LNCAP (cell line): Measurements from ENCODE around the gene SLC22A31.

Experiments used
- TF ChIP-seq, protein P1 (sequence below): fragments of 450-650 bp; IDR thresholded peaks from 2 replicates; pipeline ENCODE4 v1.5.1; 2017; ENCODE audit warnings: mild to moderate bottlenecking

SLC22A31 gene

DNA sequence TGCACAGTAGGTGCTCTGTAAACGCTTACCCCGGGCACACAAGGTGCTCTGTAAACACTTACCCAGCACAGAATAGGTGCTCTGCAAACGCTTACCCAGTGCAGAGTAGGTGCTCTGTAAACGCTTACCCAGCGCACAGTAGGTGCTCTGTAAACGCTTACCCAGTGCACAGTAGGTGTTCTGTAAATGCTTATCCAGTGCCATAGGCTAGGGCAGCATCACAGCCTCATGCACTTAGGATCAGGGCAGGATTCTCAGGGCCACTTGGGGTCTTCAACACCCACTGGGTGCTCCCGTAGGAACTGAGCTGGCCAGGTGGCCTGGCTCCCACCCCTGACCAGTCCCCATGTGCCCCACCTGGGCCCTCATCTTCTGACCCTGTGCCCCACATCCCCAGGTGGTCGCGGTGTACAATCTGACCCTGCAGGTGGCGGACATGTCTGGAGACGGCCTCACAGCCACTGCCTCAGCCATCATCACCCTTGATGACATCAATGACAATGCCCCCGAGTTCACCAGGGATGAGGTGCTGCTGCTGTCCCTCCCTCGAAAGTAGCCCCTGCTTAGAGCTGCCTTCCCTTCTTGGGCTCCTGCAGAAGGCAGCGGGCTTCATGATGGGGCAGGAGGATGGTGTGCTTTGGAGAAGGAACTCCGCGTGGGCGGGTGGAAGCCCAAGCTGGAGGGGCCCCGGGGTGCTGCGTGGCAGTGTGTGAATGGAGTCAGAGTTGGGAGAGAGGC is 13.1 kb downstream of the SLC22A31 start:
- TF ChIP-seq, protein P1, sequence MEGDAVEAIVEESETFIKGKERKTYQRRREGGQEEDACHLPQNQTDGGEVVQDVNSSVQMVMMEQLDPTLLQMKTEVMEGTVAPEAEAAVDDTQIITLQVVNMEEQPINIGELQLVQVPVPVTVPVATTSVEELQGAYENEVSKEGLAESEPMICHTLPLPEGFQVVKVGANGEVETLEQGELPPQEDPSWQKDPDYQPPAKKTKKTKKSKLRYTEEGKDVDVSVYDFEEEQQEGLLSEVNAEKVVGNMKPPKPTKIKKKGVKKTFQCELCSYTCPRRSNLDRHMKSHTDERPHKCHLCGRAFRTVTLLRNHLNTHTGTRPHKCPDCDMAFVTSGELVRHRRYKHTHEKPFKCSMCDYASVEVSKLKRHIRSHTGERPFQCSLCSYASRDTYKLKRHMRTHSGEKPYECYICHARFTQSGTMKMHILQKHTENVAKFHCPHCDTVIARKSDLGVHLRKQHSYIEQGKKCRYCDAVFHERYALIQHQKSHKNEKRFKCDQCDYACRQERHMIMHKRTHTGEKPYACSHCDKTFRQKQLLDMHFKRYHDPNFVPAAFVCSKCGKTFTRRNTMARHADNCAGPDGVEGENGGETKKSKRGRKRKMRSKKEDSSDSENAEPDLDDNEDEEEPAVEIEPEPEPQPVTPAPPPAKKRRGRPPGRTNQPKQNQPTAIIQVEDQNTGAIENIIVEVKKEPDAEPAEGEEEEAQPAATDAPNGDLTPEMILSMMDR, result no peak

DNA sequence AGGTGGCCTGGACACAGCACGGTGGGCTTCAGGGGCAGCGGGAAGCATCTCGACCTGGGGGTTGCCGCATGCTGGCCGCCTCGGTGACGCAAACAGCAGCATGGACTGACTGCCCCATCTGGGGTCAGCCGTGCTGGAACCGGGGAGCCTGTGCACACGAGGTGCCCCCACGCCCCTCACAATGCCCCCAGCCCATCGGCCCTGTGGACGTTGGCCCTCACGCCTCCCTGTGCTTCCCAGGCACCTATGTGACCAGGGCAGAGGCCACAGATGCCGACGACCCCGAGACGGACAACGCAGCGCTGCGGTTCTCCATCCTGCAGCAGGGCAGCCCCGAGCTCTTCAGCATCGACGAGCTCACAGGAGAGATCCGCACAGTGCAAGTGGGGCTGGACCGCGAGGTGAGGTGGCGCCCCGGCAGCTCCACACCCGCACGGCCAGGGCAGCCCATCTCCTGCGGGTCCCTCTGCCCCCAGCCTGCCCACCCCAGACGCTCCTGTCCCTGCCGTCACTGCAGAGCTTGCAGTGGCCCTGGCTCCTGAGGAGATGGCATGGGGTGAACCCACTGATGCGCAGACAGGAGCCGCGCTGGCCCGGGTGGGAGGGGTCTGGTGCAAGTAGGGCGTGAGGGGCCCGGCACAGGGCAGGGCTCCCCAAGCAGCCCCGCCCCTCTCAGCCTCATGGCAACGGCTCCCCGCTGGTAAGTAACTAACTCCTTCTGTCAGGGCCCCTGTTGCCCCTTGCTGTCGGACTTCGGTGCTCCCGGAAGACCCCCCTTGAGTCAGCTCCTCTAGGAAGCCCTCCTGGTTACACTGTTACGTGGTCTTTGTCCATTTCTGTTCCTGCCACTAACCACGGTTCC is 15.2 kb downstream of the SLC22A31 start:
- TF ChIP-seq, protein P1, result no peak

DNA sequence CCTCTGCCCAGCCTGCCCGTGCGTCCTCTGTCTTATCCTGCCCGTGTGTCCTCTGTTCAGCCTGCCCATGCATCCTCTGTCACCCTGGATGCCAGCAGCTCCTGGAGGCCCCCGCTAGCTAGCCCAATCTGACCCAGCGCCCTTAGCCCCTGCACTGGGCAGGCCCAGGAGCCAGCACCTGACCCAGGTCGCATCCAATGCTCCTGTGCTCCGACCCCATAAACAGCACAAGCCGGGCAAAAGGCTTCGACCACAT is 15.7 kb downstream of the SLC22A31 start:
- TF ChIP-seq, protein P1, result no peak

DNA sequence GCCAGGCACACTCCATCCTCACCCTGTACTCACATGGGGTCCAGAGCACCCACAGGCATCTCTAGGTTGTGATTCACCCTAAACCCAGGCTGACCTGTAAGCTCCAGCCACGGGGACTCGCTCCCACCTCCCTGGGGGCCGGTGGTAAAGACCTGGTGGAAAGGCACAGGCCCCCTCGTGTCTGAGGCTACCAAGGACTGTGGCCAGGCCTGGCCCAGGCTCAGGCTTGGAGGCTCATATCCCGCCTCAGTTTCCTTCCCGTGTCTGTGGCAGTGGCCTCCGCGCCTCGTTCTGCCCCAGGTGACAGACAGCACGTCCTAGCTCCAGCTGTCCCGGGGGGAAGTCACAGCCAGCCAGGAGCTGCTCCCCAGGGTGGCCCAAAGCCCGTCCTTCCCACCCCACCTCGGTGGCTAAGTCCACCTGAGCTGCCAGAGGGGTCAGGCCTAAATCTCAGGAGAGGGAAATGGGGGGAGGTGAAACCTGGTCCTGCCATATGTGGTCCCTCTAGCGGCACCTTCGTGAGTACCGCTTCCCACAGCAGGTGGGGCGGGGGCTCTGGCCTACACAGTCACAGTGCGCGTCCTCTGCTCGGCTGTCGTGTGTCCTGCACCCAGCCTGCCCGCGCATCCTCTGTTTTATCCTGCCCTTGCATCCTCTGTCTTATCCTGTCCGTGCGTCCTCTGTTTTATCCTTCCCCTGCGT is 16.2 kb downstream of the SLC22A31 start:
- TF ChIP-seq, protein P1, result no peak

DNA sequence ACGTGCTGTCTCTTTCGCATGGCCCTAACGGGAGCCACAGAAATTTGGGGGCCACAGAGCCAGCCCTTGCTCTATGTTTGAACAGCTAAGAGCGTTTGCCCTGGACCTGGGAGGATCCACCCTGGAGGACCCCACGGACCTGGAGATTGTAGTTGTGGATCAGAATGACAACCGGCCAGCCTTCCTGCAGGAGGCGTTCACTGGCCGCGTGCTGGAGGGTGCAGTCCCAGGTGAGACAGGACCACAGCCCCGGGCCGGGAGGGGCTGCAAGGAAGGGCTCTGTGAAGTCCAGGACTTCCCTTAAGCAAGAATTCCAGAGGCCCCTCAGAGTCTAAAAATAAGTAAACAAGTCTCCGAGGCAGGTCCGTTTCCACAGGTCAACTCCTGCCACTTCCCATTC is 16.9 kb downstream of the SLC22A31 start:
- TF ChIP-seq, protein P1, result no peak

DNA sequence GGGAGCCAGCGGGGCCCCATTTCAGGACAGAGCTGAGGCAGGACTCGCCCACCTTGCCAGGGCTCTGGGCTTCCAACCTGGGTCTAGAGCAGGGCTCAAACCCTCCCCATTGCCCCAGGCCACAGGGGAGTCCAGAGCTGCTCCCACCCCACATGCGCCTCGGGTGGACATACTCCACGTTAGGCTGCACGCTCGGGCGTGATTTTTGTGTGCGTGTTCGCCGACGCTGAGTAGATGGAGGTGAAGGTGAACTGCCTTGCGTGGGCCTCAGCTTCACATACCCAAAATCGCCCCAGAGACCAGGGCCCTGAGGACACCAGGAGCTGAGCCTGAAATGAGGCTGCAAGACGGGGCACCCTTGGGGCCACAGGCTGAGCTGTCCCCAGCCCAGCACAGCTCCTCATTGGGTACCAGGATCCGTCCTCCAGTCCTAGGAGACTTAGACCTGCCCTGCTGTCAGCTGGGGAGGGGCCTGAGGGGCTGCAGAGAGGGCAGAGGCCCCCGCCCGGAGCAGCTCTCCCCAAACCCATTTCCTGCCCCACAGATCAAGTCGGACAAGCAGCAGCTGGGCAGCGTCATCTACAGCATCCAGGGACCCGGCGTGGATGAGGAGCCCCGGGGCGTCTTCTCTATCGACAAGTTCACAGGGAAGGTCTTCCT is 20.6 kb downstream of the SLC22A31 start:
- TF ChIP-seq, protein P1, result no peak

DNA sequence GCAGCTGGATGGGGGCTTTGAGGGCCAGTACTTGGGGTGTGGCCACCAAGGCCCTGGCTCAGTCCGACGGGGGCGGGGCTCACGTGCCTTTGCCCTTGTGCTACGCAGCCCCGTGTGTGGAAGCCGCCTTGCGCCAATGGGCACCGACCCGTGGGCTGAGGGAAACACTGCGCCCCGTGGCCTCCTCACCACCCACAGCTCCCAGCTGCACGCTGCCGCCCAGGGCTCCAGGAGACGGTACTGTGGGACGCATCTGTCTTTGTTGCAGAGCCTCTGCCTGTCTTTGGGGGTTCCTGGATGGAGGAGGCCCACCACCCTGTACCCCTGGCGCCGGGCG is 21.2 kb downstream of the SLC22A31 start:
- TF ChIP-seq, protein P1, result no peak
